ENCODE results near the gene GOLGA8J. TPM values are rescaled to one million over a fixed set of nuclear protein-coding genes. Genes with fewer than 3 reads are reported as not detected.
"Not testable (repeated sequence)": the region's sequence is repeated elsewhere in the genome, so short reads cannot be mapped to it uniquely, and the experiment has no call there.

Gene GOLGA8J
- total RNA-seq = not detected

GRCh38 chr15:30082655-30083054 lies at the start of gene GOLGA8J:
Gene GOLGA8J (plus strand): TSS chr15:30082955. CDS start chr15:30083053, 98 bp downstream.
- not testable (repeated sequence) for H3K36me3 ChIP-seq; H3K4me1 ChIP-seq; H3K9me3 ChIP-seq; DNase-seq (ENCODE audit: low spot score); H3K27ac ChIP-seq; H3K4me3 ChIP-seq; H3K27me3 ChIP-seq

- H3K9me3 ChIP-seq = no peaks in the 10 kb centered on the region
- H3K4me3 ChIP-seq = no peak overlapping the region
- no peak for DNase-seq (ENCODE audit: low spot score)
- H3K27me3 ChIP-seq = no peaks in the 10 kb centered on the region
- no peak for TF ChIP-seq CTCF (IDR thresholded peaks at IDR 0.05)
- H3K36me3 ChIP-seq = no peaks in the 10 kb centered on the region
- no peak overlapping the region for H3K27ac ChIP-seq
- H3K4me1 ChIP-seq = no peaks in the 10 kb centered on the region
Observed at GRCh38 chr15:30033211-30033610, 49.5 kb upstream of the GOLGA8J start.

- DNase-seq (ENCODE audit: low spot score) = no peak
- Histone ChIP-seq H3K4me1 (peaks cover 0 to under 1% of the 10 kb centered on the region in 2 donors), H3K27ac (no peak overlapping the region), H3K9me3 (no peaks in the 10 kb centered on the region), H3K36me3 (no peaks in the 10 kb centered on the region), H3K4me3 (no peak overlapping the region), H3K27me3 (no peaks in the 10 kb centered on the region)
- no peak for TF ChIP-seq CTCF (IDR thresholded peaks at IDR 0.05)
Observed at GRCh38 chr15:30033763-30034162, 49.0 kb upstream of the GOLGA8J start.

GRCh38 chr15:30036036-30036703 lies 46.6 kb upstream of the GOLGA8J start:
- Histone ChIP-seq H3K9me3 (no peaks in the 10 kb centered on the region), H3K4me3 (no peak overlapping the region), H3K36me3 (no peaks in the 10 kb centered on the region), H3K27me3 (no peaks in the 10 kb centered on the region), H3K27ac (no peak overlapping the region), H3K4me1 (peaks cover 0 to 5% of the 10 kb centered on the region in 2 donors)
- no peak for DNase-seq (ENCODE audit: low spot score)
- TF ChIP-seq CTCF (IDR thresholded peaks at IDR 0.05) = no peak

GRCh38 chr15:30038667-30039523 lies 43.9 kb upstream of the GOLGA8J start:
- H3K27me3 ChIP-seq = no peaks in the 10 kb centered on the region
- peaks cover 0 to 5% of the 10 kb centered on the region in 2 donors for H3K4me1 ChIP-seq
- no peaks in the 10 kb centered on the region for H3K9me3 ChIP-seq
- DNase-seq (ENCODE audit: low spot score) = no peak
- H3K36me3 ChIP-seq = no peaks in the 10 kb centered on the region
- H3K4me3 ChIP-seq = no peak overlapping the region
- TF ChIP-seq CTCF (IDR thresholded peaks at IDR 0.05) = no peak
- no peak overlapping the region for H3K27ac ChIP-seq

GRCh38 chr15:30041868-30042267 lies 40.9 kb upstream of the GOLGA8J start:
- Histone ChIP-seq H3K9me3 (no peaks in the 10 kb centered on the region), H3K27ac (no peak overlapping the region), H3K4me3 (no peak overlapping the region), H3K36me3 (no peaks in the 10 kb centered on the region), H3K4me1 (peaks cover 0 to 5% of the 10 kb centered on the region in 2 donors), H3K27me3 (no peaks in the 10 kb centered on the region)
- no peak for TF ChIP-seq CTCF (IDR thresholded peaks at IDR 0.05)
- DNase-seq (ENCODE audit: low spot score) = no peak
